ENCODE data around the gene KIAA1217.

Gene KIAA1217, protein sequence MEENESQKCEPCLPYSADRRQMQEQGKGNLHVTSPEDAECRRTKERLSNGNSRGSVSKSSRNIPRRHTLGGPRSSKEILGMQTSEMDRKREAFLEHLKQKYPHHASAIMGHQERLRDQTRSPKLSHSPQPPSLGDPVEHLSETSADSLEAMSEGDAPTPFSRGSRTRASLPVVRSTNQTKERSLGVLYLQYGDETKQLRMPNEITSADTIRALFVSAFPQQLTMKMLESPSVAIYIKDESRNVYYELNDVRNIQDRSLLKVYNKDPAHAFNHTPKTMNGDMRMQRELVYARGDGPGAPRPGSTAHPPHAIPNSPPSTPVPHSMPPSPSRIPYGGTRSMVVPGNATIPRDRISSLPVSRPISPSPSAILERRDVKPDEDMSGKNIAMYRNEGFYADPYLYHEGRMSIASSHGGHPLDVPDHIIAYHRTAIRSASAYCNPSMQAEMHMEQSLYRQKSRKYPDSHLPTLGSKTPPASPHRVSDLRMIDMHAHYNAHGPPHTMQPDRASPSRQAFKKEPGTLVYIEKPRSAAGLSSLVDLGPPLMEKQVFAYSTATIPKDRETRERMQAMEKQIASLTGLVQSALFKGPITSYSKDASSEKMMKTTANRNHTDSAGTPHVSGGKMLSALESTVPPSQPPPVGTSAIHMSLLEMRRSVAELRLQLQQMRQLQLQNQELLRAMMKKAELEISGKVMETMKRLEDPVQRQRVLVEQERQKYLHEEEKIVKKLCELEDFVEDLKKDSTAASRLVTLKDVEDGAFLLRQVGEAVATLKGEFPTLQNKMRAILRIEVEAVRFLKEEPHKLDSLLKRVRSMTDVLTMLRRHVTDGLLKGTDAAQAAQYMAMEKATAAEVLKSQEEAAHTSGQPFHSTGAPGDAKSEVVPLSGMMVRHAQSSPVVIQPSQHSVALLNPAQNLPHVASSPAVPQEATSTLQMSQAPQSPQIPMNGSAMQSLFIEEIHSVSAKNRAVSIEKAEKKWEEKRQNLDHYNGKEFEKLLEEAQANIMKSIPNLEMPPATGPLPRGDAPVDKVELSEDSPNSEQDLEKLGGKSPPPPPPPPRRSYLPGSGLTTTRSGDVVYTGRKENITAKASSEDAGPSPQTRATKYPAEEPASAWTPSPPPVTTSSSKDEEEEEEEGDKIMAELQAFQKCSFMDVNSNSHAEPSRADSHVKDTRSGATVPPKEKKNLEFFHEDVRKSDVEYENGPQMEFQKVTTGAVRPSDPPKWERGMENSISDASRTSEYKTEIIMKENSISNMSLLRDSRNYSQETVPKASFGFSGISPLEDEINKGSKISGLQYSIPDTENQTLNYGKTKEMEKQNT (N-terminal part only)

GRCh38 chr10:24208661-24209431 lies at the start of gene KIAA1217:
Gene KIAA1217 (plus strand): TSS chr10:24209138. CDS start chr10:24209194, 56 bp downstream.
- no peak for DNase-seq

- no peak for DNase-seq
These were observed 46.5 kb upstream of the KIAA1217 start for GRCh38 chr10:24162206-24162985.

GRCh38 chr10:24163485-24163884 lies 45.5 kb upstream of the KIAA1217 start:
- no peak for DNase-seq

- no peak for DNase-seq
These were observed 40.4 kb upstream of the KIAA1217 start for GRCh38 chr10:24168258-24169170.

DNA sequence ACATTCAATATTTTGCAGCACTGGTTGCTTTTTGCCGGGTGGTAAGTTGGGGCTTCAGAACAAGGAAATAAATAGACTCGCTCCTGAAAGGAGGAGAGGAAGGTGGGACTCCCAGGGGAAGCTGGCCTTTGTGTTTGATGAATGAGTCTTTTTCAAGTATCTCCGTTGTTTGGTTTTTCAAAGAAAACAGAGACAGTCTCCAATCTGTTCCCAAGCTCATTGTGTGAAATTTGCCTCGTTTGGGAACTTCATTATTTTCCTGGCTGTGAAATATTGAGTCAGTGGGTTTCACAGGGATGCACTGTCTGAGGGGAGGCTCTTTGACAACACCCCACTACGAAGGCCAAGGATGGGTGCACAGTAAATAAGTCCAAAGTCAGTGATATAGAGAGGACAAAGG lies 38.7 kb upstream of the KIAA1217 start:
- no peak for DNase-seq

GRCh38 chr10:24172909-24173308 lies 36.0 kb upstream of the KIAA1217 start:
- DNase-seq = no peak

GRCh38 chr10:24174014-24174413 lies 34.9 kb upstream of the KIAA1217 start:
- DNase-seq = no peak

DNA sequence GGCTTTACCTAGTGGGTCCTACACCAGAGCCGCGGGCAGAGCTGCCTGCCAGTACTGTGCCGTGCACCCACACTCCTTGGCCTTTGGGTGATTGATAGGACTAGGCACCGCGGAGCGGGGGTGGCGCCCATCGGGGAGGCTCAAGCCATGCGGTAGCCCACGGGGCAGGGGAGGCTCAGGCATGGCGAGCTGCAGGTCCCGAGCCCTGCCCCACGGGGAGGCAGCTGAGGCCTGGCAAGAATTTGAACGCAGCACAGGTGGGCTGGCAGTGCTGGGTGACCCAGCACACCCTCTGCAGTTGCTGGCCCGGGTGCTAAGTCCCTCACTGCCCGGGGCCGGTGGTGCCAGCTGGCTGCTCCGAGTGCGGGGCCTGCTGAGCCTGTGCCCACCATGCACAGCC lies 32.3 kb upstream of the KIAA1217 start:
- DNase-seq = no peak

DNA sequence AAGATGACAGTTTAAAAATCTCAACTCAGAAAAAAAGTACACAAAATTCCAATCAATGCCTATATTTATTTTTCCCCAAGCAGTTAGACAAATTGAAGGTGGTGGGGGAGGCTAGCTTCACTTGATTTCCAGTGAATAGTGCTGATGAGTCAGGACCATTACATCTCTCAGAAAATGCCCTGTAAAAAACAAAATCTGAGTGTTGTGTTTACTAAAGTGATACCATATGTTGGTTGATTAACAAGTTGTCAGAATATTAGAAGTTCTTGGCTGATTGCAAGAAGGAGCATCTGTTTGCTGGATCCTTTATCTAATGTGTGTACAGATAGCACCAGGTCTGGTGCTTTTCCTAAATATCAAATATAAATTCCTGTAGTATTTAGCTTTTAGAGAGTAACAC lies 31.3 kb upstream of the KIAA1217 start:
- DNase-seq = no peak

DNA sequence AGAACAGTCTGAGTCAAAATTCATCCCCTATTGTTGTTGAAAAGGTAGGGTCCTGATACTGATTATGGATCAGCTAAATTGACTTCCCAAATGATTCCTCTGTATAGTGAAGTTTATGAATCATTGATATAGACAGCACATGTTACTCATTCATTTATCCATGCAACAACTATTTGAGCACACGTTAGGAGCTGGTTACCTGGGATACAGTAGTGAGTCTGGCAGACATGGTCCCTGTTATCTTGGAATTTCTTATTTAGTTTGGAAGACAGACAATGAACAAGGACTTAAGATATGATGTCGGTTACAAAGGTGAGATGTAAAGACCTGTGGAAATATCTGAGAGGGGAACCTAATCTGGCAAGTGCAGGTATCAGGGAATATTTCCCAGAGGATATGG lies 28.0 kb upstream of the KIAA1217 start:
- no peak for DNase-seq

- DNase-seq = no peak
These were observed 24.5 kb upstream of the KIAA1217 start for GRCh38 chr10:24184455-24184854.

GRCh38 chr10:24193330-24193729 lies 15.6 kb upstream of the KIAA1217 start:
- no peak for DNase-seq

GRCh38 chr10:24197263-24197662 lies 11.7 kb upstream of the KIAA1217 start:
- DNase-seq = no peak

DNA sequence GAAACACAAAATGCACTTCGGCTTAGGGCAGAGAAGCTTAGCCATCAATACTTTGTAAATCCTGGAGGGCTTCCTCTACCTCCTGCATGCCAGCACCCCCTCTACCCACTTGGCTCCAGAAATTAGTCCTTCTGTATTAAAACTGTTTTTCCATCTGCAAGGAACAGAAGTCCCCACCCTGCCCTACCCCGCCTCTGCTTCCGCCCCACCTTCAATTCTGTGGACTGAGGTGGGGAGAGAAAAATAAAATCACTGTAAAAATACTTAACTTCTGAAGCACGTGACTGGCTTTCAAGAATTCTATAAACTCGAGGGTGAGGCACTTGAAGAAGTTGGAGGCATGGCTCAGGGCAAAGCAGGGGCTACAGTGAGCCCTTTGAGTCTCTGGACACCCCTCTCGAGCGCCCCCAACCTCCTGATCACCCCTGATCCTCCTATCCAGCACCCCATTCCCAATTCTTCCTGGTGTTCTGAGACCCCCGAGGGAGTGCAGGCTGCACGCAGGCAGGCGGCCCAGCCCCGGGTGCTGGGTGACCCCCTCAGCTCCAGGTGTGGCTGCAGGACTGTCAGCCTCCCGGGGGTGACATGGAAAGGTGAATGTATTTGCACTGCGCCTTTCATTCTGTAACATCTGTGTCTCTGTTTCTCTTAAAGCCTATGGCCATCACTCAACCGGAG lies 7.3 kb upstream of the KIAA1217 start:
- DNase-seq = no peak

DNA sequence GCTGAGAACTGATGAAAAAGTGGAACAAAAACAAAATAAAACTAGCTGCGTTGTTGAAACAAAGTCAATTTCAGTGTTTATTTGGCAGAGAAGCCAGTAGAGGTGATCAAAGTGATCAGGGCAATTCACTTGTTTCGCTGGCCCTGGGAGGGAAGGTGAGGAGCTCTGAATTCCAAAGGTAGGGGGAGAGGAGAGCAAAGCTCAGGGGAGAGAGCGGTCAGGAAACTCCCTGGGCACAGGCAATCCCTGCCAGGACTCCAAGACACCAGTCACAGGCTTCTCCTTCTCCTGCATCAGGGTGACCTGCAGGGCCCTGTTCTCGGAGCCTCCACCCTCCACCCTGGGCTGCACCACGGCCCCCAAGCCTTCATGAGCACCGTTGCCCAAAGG lies 6.8 kb upstream of the KIAA1217 start:
- DNase-seq = no peak

DNA sequence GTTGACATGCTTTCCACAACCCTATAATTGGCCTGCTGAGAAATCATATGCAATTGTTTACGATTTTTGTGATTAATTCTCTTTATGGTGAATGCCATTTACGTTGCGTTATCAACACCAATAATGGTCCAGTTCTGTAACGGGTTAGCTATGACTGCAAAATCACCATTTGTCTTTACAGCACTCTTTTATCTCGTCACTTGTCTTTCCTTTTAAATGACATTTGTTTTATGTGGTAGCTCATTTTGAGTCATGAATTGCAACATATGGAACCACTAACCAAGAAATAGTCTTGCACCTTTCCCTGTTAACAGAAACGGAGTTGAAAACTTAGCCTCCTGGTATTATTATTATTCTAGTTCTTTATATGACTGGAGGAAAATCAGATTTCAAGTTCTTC lies 3.1 kb upstream of the KIAA1217 start:
- DNase-seq = no peak

DNA sequence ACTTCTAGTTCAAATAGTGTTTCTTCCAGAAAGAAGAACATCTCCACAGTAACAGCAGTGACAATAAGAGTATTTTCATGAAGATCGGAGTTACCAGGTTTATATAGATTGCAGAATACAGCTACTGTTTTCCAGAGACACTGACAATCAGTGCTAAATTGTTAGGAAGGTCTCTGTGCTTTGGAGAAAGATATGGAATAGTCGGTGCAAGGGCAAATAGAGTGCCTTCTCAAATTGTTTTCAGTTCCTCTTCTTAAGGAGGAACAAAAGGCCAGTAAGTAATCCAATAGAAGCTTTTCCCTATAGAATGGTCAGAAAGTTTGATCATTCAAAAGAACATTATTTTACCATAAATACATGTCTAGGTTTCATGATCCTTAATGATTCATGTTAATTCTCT lies 2.6 kb upstream of the KIAA1217 start:
- DNase-seq = no peak

- no peak for DNase-seq
These were observed 2.0 kb upstream of the KIAA1217 start for GRCh38 chr10:24206926-24207325.

DNA sequence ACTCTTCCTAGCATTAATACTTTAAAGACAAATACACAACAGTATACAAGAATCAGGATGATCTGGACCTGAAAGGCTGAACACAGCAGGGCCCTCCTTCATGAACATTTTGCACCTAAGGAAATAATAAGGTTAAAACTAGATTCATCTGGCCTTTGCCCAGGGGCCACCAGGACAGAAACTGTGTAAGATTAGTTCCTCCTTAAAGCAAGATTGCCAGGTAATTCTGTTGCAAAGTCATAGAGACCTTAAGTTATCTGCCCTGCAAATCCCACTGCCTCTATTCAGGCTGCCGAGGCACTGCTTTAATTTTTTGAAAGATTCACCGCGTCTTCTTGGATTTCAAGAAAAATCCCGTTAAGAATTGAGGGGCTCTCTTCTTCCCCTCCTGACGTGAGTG lies 1.6 kb upstream of the KIAA1217 start:
- DNase-seq = no peak
